ENCODE results near the gene LIN7B. TPM values are rescaled to one million over a fixed set of nuclear protein-coding genes. Genes with fewer than 3 reads are reported as not detected.
A peak's percentile ranks its signal among the peaks of the same experiment; 100 is the strongest.
"Not testable (repeated sequence)": the region's sequence is repeated elsewhere in the genome, so short reads cannot be mapped to it uniquely, and the experiment has no call there.

Gene LIN7B
- total RNA-seq, 1 donor from 2014 or later: 23.8 TPM

DNA sequence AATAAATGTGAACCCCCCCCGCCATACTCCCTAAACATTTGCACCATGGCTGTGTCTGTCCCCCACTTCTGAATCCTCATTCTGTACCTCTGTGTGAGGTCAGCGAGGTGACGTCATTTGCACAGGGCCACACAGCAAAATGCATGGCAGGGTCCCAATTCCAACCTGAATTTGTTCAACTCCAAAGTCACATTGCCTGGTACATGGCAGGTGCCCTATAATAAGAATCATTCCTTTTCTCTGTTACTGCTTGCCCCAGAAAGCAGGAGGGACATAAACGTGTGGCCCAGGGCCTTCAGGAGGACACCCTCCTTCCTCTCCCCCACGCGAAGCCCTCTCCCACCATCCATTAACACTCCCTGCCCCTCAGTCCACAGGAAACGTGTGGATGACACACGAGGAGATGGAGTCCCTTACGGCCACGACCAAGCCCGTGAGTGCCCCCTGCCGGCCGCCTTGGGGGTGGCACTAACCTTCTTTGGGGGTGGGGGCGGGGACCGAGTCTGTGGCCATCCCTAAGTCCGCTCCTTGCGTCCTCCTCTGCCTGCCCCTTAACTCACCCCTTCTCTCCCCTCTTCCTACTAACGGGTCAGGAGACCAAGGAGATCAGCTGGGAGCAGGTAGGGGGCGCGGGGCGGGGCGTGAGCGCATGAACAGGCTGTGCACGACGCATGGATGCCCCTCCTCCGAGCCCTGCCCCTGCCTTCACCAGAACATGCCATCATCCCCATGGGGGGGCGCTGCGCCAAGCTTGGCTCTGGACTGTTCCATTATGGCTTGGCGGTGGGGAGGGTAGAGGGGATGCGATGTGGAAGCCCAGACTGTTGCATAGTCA is 31.6 kb downstream of the LIN7B start:
- H3K36me3 ChIP-seq: no peaks in the 10 kb centered on the region
- intact Hi-C loops (cut with DNase I): loop anchor here (5.0 to 10.0 kb wide), 2 partner anchors 48 to 151 kb away; partner anchors contain the start of genes GYS1 and RUVBL2
- H3K27ac ChIP-seq: no peak overlapping the region
- TF ChIP-seq POLR2A (IDR thresholded peaks at IDR 0.05) (no peak), POLR2AphosphoS5 (IDR thresholded peaks at IDR 0.05; ENCODE audit: insufficient read depth in 1 of 2, low read depth in 1 of 2) (no peak)
- TF ChIP-seq, protein P1, sequence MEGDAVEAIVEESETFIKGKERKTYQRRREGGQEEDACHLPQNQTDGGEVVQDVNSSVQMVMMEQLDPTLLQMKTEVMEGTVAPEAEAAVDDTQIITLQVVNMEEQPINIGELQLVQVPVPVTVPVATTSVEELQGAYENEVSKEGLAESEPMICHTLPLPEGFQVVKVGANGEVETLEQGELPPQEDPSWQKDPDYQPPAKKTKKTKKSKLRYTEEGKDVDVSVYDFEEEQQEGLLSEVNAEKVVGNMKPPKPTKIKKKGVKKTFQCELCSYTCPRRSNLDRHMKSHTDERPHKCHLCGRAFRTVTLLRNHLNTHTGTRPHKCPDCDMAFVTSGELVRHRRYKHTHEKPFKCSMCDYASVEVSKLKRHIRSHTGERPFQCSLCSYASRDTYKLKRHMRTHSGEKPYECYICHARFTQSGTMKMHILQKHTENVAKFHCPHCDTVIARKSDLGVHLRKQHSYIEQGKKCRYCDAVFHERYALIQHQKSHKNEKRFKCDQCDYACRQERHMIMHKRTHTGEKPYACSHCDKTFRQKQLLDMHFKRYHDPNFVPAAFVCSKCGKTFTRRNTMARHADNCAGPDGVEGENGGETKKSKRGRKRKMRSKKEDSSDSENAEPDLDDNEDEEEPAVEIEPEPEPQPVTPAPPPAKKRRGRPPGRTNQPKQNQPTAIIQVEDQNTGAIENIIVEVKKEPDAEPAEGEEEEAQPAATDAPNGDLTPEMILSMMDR (IDR thresholded peaks at IDR 0.05): peak; percentile 73 to 74 (median 74)
- DNase-seq (ENCODE audit: extremely low spot score in 2 of 2): no peak
- H3K4me1 ChIP-seq: peaks cover 46% of the 10 kb centered on the region
- no peak overlapping the region for H3K4me3 ChIP-seq
- H3K27me3 ChIP-seq: no peaks in the 10 kb centered on the region
- H3K9me3 ChIP-seq: no peaks in the 10 kb centered on the region

DNA sequence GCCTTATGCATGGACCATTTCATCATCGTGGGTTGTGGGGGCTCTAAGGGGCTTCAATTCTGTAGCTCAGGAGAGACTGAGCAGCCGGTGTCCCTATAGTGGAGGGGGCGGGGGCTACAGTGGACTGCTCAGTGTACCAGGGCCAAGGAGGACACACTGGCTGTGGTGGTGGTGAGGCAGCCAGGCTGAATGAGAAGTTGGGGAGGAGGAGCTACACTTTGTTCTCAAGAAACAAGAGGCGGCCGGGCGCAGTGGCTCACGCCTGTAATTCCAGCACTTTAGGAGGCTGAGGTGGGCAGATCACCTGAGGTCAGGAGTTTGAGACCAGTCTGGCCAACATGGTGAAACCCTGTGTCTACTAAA is 32.2 kb downstream of the LIN7B start:
- H3K36me3 ChIP-seq; H3K9me3 ChIP-seq; H3K27ac ChIP-seq; H3K4me3 ChIP-seq; DNase-seq (ENCODE audit: extremely low spot score in 2 of 2); H3K27me3 ChIP-seq: not testable (repeated sequence)
- H3K4me1 ChIP-seq: peaks cover 52% of the 10 kb centered on the region
- intact Hi-C loops (cut with DNase I): loop anchor here (5.0 to 10.0 kb wide), 2 partner anchors 49 to 152 kb away; partner anchors contain the start of genes GYS1 and RUVBL2

DNA sequence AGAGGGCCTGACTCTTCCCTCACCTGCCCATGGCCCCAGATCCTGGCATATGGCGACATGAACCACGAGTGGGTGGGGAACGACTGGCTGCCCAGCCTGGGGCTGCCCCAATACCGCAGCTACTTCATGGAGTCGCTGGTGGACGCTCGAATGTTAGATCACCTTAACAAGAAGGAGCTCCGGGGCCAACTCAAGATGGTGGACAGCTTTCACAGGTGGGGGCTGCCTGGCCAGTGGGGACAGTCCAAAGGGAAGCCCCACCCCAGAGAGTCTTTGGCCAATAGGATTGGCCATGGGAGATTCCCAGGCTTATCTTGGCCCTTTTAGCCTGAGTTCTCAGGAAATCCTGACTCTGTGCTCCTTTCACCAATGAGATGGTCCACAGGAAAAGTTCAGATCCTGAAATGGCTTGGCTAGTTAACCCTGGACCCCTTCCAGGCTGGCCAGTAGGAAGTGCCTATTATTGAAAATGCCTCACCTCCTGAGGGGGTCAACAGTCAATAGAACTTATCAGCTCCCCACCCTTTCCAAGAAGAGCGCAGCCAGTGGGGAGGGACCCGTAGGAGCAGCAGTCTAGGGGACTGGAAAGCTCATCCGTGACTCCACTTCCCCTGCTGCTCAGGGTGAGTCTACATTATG is 34.0 kb downstream of the LIN7B start:
- intact Hi-C loops (cut with DNase I): loop anchor here (5.0 to 10.0 kb wide), 2 partner anchors 51 to 153 kb away; partner anchors contain the start of genes GYS1 and RUVBL2
- H3K4me3 ChIP-seq: peak overlapping the region; percentile 55 to 84
- DNase-seq (ENCODE audit: extremely low spot score in 2 of 2): no peak
- no peaks in the 10 kb centered on the region for H3K9me3 ChIP-seq
- H3K4me1 ChIP-seq: peaks cover 49% of the 10 kb centered on the region
- no peaks in the 10 kb centered on the region for H3K36me3 ChIP-seq
- no peaks in the 10 kb centered on the region for H3K27me3 ChIP-seq
- TF ChIP-seq, protein P1 (IDR thresholded peaks at IDR 0.05): no peak
- TF ChIP-seq POLR2A (IDR thresholded peaks at IDR 0.05) (no peak), POLR2AphosphoS5 (IDR thresholded peaks at IDR 0.05; ENCODE audit: insufficient read depth in 1 of 2, low read depth in 1 of 2) (no peak)
- peak overlapping the region; percentile 66 for H3K27ac ChIP-seq

DNA sequence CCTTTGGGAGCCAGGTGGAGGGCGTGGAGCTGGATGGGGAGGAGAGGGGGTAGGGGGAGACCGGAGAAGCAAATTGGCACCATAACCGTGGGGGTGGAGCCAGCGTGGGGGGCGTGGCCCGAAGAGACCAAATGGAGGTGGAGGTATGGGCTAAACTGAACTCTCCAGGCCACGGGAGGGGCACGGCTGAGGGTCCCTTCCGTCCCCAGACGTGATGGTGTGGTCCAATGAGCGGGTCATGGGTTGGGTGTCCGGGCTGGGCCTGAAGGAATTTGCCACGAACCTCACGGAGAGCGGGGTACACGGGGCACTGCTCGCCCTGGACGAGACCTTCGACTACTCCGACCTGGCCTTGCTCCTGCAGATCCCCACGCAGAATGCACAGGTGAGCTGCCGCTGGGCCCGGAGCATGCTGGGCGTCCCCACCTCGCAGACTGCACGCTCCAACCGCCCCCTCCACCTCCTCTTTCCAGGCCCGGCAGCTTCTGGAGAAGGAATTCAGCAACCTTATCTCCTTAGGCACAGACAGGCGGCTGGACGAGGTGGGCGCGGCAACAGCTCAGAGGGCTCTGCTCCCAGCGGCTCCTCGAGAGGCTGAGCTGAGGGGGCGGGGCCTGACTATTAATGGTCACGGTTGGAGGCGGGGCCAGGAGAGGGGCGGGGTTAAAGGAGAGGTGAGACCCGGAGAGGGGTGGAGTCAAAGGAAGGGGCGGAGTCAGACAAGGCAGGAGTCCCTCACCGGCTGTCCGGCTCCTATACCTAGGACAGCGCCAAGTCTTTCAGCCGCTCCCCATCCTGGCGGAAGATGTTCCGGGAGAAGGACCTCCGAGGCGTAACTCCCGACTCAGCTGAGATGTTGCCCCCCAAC is 34.8 kb downstream of the LIN7B start:
- no peaks in the 10 kb centered on the region for H3K36me3 ChIP-seq
- H3K27me3 ChIP-seq: no peaks in the 10 kb centered on the region
- TF ChIP-seq POLR2AphosphoS5 (IDR thresholded peaks at IDR 0.05; ENCODE audit: insufficient read depth in 1 of 2, low read depth in 1 of 2) (peak; percentile 71 to 72), POLR2A (IDR thresholded peaks at IDR 0.05) (peak in 1 of 2 donors; percentile 51)
- TF ChIP-seq, protein P1 (IDR thresholded peaks at IDR 0.05): no peak
- peaks cover 48% of the 10 kb centered on the region for H3K4me1 ChIP-seq
- peak overlapping the region; percentile 66 for H3K27ac ChIP-seq
- H3K9me3 ChIP-seq: no peaks in the 10 kb centered on the region
- no peak for DNase-seq (ENCODE audit: extremely low spot score in 2 of 2)
- intact Hi-C loops (cut with DNase I): loop anchor here (5.0 to 10.0 kb wide), 2 partner anchors 52 to 154 kb away; partner anchors contain the start of genes GYS1 and RUVBL2
- peak overlapping the region; percentile 55 to 84 for H3K4me3 ChIP-seq

DNA sequence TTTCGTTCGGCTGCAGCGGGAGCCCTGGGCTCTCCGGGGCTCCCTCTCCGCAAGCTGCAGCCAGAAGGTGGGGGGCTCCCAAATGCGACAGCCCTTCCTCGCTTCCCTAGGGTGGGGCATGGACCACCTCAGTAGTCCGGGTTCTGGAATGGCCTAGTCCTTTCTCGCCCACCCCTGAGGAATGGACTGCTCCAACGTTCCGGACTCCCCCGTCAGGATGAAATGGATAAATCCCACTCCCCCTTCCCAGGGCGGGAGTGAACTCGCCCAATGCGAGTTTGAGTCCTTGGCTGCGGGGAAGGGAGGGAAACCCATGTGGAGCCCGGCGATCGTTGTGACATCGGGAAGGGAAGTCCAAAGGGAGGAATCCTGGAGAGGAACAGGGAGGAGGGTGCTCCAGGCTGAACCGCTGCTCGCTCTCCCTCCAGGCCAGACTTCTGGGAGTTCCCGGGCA is 35.5 kb downstream of the LIN7B start:
- peak overlapping the region; percentile 55 to 84 for H3K4me3 ChIP-seq
- H3K27ac ChIP-seq: peak overlapping the region; percentile 66
- DNase-seq (ENCODE audit: extremely low spot score in 2 of 2): no peak

More for the DNA sequence above, 35.5 kb downstream of the LIN7B start:
- TF ChIP-seq POLR2AphosphoS5 (IDR thresholded peaks at IDR 0.05; ENCODE audit: insufficient read depth in 1 of 2, low read depth in 1 of 2) (no peak), POLR2A (IDR thresholded peaks at IDR 0.05) (no peak)
- TF ChIP-seq, protein P1 (IDR thresholded peaks at IDR 0.05): no peak
- no peaks in the 10 kb centered on the region for H3K36me3 ChIP-seq
- intact Hi-C loops (cut with DNase I): loop anchor here (5.0 to 10.0 kb wide), 2 partner anchors 52 to 155 kb away; partner anchors contain the start of genes GYS1 and RUVBL2
- H3K4me1 ChIP-seq: peaks cover 48% of the 10 kb centered on the region
- no peaks in the 10 kb centered on the region for H3K27me3 ChIP-seq
- H3K9me3 ChIP-seq: no peaks in the 10 kb centered on the region
